Thyroid gland (tissue), 4 donors: Measurements from ENCODE around the gene GPRC5D. TPM values are rescaled to one million over a fixed set of nuclear protein-coding genes. Genes with fewer than 3 reads are reported as not detected.

Experiments used
- DNase-seq, 2 donors: peaks; one replicate each; pipeline ENCODE4 v3.0.0-alpha.2; 2019
- H3K27ac ChIP-seq, 3 donors: fragments of 200-600 bp; sonication (generic); 1 replicate in 2 of 3; 2 replicates in 1 of 3; pipeline ENCODE4 v1.5.1; 2016 to 2019; ENCODE audit warnings: mild to moderate bottlenecking in 1 of 3, moderate library complexity in 1 of 3
- H3K27me3 ChIP-seq: fragments of 200-600 bp; sonication (generic); one replicate; pipeline ENCODE4 v1.5.1; 2019
- H3K36me3 ChIP-seq, 2 donors: fragments of 200-600 bp; sonication (generic); one replicate each; pipeline ENCODE4 v1.5.1; 2016 to 2019
- H3K4me1 ChIP-seq, 2 donors: fragments of 200-600 bp; sonication (generic); one replicate each; pipeline ENCODE4 v1.5.1; 2017 to 2019
- H3K4me3 ChIP-seq, 3 donors: fragments of 200-600 bp; sonication (generic); replicated peaks in 1 of 3; 1 replicate in 2 of 3; 2 replicates in 1 of 3; pipeline ENCODE4 v1.5.1; 2016; ENCODE audit warnings: mild to moderate bottlenecking in 1 of 3
- H3K9me3 ChIP-seq: fragments of 200-600 bp; sonication (generic); one replicate; pipeline ENCODE4 v1.5.1; 2017
- POLR2A ChIP-seq, 2 donors: fragments of 450-650 bp; IDR thresholded peaks; one replicate each; pipeline ENCODE4 v1.6.1; 2017; ENCODE audit warnings: antibody characterized with exemption in 2 of 2, mild to moderate bottlenecking in 2 of 2, moderate library complexity in 1 of 2
- WGBS, 2 donors: methylation state at CpG; one replicate each; pipeline ENCODE4 v1.1.5; 2017; 5-methylcytosine and 5-hydroxymethylcytosine counted together
- intact Hi-C: fragments of 100-400 bp; cut with DNase I; formaldehyde crosslinking; loops from one replicate; pipeline ENCODE4 v1.15.1; 2023
- total RNA-seq, 4 donors: library from RNA; depleted of rRNA; stranded (reverse); fragments of >200 nt; gene quantifications; one replicate each; pipeline ENCODE4 v1.2.3, GENCODE V29; 2016
- TF ChIP-seq, protein P1 (sequence below), 6 experiments: fragments of 200-600 bp in 3 of 6; fragments of 450-650 bp in 3 of 6; sonication (generic) in 3 of 6; IDR thresholded peaks; one replicate each; pipeline ENCODE4 v1.5.1; 2016 to 2019; ENCODE audit warnings: antibody characterized with exemption in 6 of 6, mild to moderate bottlenecking in 2 of 6, inconsistent platforms in 1 of 6, moderate library complexity in 1 of 6

The GPRC5D gene
- total RNA-seq, 4 donors from 2014 or later: not detected

DNA sequence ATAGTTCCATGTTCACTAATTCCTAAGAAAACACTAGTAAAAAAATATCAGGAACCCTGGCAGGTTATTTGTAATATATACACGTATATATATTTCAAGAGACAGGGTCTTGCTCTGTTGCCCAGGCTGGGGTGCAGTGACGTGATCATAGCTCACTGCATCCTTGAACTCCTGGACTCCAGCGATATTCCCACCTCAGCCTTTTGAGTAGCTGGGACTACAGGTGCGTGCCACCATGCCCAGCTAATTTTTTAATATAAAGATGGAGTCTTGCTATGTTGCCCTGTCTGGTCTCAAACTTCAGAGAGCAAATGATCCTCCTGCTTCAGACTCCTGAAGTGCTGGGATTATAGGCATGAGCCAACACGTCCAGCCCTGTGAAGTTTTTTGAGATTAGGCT is 44.4 kb downstream of the GPRC5D start:
- Histone ChIP-seq H3K36me3 (peaks cover 15 to 19% of the 10 kb centered on the region in 2 donors), H3K9me3 (no peaks in the 10 kb centered on the region), H3K4me3 (no peak overlapping the region), H3K27me3 (no peaks in the 10 kb centered on the region), H3K4me1 (peaks cover 0 to 28% of the 10 kb centered on the region in 2 donors), H3K27ac (no peak overlapping the region)
- no peak for DNase-seq
- TF ChIP-seq, protein P1, sequence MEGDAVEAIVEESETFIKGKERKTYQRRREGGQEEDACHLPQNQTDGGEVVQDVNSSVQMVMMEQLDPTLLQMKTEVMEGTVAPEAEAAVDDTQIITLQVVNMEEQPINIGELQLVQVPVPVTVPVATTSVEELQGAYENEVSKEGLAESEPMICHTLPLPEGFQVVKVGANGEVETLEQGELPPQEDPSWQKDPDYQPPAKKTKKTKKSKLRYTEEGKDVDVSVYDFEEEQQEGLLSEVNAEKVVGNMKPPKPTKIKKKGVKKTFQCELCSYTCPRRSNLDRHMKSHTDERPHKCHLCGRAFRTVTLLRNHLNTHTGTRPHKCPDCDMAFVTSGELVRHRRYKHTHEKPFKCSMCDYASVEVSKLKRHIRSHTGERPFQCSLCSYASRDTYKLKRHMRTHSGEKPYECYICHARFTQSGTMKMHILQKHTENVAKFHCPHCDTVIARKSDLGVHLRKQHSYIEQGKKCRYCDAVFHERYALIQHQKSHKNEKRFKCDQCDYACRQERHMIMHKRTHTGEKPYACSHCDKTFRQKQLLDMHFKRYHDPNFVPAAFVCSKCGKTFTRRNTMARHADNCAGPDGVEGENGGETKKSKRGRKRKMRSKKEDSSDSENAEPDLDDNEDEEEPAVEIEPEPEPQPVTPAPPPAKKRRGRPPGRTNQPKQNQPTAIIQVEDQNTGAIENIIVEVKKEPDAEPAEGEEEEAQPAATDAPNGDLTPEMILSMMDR (IDR thresholded peaks at IDR 0.05): no peak
- TF ChIP-seq POLR2A (IDR thresholded peaks at IDR 0.05): no peak
- 89 to 93% methylated on average over 5 of the region's 5 CpGs for WGBS, 2 donors
- intact Hi-C loops: no loop called here

DNA sequence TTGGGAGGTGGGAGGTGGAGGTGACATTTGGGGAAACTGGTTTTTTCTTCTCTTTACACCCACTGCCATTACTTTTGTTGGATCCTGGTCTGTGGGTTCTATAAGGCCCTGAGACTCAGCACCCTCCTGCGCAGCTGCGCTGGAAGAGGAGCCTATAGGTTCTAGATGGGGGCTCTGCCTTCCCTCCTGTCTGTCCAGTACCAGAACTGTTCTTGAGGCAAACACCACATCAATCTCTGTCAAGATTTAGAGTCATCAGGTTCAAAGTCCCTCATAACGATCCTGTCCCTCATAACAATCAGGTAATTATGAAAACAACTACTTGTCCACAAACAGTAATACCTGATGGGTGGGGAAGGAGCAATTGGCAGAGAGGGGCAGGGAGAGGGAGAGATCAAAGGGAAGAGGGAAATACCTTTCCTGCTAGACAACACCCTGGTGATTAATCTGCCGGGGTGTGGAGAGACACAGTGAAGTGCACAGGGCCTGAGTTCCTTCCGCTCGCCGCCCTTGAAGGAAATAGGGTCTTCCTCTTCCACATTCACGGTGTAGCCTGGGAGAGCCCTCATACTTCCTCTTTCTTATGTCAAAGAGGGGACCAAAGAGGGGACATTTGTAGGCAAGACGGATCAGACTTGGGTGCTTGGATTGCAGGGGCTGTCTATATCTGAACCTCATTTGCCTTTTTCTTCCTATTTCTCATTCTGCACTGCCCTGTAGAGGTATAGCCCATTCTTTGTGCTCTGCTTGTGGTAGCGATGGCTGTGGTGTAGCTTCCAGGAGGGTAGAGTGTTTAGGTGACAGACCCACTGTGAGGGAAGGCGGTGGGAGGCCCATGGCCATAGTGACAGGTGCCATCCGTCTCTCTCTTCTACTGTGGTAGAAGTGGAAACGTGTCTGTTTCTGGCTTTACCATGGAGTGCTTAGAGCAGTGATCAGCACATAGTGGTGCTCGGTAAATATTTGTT is 48.0 kb downstream of the GPRC5D start:
- Histone ChIP-seq H3K4me3 (no peak overlapping the region), H3K27ac (peak overlapping the region in 1 of 3 donors; percentile 50)
- intact Hi-C loops: no loop called here

DNA sequence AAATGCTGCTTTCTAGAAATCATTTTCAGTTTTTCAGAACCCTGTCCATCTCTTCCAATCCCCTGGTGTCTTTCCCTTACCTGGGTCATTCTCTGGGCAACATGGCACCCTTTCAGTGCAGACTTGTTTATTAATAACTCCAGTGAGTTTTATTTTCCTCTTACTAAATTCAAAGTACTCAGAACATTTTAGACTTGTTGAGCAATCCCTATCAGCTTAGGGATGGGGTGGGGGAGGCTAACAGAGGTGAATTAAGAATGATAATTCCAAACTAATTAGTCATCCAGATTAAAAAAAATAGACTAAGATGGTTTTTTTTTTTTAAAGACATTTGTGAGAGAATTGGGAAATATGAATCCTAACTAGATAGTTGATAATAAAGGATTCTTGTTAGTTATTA is 49.9 kb downstream of the GPRC5D start:
- Histone ChIP-seq H3K27ac (peak overlapping the region in 2 of 3 donors; percentile 71 to 92), H3K36me3 (no peaks in the 10 kb centered on the region), H3K4me1 (peaks cover 33 to 58% of the 10 kb centered on the region in 2 donors), H3K27me3 (no peaks in the 10 kb centered on the region), H3K4me3 (no peak overlapping the region), H3K9me3 (no peaks in the 10 kb centered on the region)
- intact Hi-C loops: no loop called here
- TF ChIP-seq, protein P1 (IDR thresholded peaks at IDR 0.05): no peak
- no peak for TF ChIP-seq POLR2A (IDR thresholded peaks at IDR 0.05)
- DNase-seq: no peak

More for the DNA sequence above, 48.0 kb downstream of the GPRC5D start:
- no peaks in the 10 kb centered on the region for H3K9me3 ChIP-seq
- WGBS, 2 donors: 85 to 89% methylated on average over 14 of the region's 14 CpGs
- H3K4me1 ChIP-seq: peaks cover 25 to 48% of the 10 kb centered on the region in 2 donors
- no peak for DNase-seq
- H3K27me3 ChIP-seq: no peaks in the 10 kb centered on the region
- no peak for TF ChIP-seq POLR2A (IDR thresholded peaks at IDR 0.05)
- TF ChIP-seq, protein P1 (IDR thresholded peaks at IDR 0.05): no peak
- H3K36me3 ChIP-seq: peaks cover 5 to 12% of the 10 kb centered on the region in 2 donors

DNA sequence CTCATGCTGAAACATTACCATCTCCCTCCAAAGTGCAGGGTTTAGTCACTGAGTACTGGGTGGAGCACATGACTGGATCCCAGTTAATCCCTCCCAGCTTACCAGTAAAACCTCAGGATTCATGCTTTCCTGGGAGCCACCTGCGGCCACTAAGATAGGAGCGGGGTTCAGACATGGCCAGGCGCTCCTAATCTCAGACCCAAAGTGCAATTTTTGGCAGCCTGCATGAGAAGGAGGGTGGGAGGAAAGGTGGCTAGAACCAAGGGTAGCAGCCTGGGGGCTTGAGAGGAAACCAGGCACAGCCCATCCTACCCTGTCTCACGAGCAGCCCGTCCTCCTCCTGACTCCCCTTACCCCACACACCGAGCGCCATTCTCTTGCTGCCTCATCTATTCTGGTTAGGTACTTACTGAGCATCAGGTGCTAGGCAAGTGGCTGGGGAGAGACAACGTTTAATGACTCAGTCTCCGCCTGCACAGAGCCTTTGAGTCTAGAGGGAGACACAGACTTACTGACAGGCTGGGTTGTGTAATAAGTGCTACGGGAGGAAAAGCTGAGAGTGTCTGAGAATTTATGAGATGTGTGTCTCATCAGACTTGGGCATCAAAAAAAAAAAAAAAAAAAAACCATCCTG is 50.7 kb downstream of the GPRC5D start:
- H3K4me3 ChIP-seq: no peak overlapping the region
- H3K4me1 ChIP-seq: peaks cover 38 to 64% of the 10 kb centered on the region in 2 donors
- DNase-seq: peak in 1 of 2 donors; percentile 15
- no peak for TF ChIP-seq POLR2A (IDR thresholded peaks at IDR 0.05)
- TF ChIP-seq, protein P1 (IDR thresholded peaks at IDR 0.05): no peak
- H3K27me3 ChIP-seq: no peaks in the 10 kb centered on the region
- H3K27ac ChIP-seq: peak overlapping the region in 2 of 3 donors; percentile 65 to 92
- no peaks in the 10 kb centered on the region for H3K36me3 ChIP-seq
- H3K9me3 ChIP-seq: no peaks in the 10 kb centered on the region
- 86 to 88% methylated on average over 10 of the region's 10 CpGs for WGBS, 2 donors
- intact Hi-C loops: no loop called here

DNA sequence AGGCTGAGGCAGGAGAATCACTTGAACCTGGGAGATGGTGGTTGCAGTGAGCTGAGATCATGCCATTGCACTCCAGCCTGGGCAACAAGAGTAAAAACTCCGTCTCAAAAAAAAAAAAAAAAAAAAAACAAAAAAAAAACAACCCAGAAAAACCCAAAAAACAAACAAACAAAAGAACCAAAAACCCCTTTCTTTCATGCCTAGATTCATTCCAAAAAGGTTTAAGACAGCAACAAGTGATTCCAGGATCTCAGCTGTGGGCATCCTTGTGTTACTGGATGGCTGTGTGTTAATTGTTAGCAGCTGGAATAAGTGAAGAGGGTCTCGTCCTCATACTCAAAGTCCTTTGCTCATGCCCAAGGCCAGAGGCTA is 51.2 kb downstream of the GPRC5D start:
- Histone ChIP-seq H3K36me3 (no peaks in the 10 kb centered on the region), H3K4me3 (no peak overlapping the region), H3K4me1 (peaks cover 41 to 67% of the 10 kb centered on the region in 2 donors), H3K9me3 (no peaks in the 10 kb centered on the region), H3K27ac (peak overlapping the region; percentile 82 to 92 (median 82)), H3K27me3 (no peaks in the 10 kb centered on the region)
- WGBS, 2 donors: 55 to 70% methylated on average over 2 of the region's 2 CpGs
- TF ChIP-seq POLR2A (IDR thresholded peaks at IDR 0.05): no peak
- TF ChIP-seq, protein P1 (IDR thresholded peaks at IDR 0.05): no peak
- intact Hi-C loops: no loop called here
- DNase-seq: no peak
